Testis (tissue), 2 donors: ENCODE results near the gene MIER2.

ENCODE experiments used
- POLR2A ChIP-seq: fragments of 450-650 bp; IDR thresholded peaks from one replicate; pipeline ENCODE4 v1.6.1; 2017; ENCODE audit warnings: antibody characterized with exemption, mild to moderate bottlenecking, moderate library complexity
- TF ChIP-seq, protein P1 (sequence below), 3 experiments: fragments of 450-650 bp in 2 of 3; fragments of 200-600 bp in 1 of 3; sonication (generic) in 1 of 3; IDR thresholded peaks; one replicate each; pipeline ENCODE4 v1.5.1; 2016 to 2019; ENCODE audit warnings: antibody characterized with exemption in 3 of 3, mild to moderate bottlenecking in 2 of 3, moderate library complexity in 1 of 3

DNA sequence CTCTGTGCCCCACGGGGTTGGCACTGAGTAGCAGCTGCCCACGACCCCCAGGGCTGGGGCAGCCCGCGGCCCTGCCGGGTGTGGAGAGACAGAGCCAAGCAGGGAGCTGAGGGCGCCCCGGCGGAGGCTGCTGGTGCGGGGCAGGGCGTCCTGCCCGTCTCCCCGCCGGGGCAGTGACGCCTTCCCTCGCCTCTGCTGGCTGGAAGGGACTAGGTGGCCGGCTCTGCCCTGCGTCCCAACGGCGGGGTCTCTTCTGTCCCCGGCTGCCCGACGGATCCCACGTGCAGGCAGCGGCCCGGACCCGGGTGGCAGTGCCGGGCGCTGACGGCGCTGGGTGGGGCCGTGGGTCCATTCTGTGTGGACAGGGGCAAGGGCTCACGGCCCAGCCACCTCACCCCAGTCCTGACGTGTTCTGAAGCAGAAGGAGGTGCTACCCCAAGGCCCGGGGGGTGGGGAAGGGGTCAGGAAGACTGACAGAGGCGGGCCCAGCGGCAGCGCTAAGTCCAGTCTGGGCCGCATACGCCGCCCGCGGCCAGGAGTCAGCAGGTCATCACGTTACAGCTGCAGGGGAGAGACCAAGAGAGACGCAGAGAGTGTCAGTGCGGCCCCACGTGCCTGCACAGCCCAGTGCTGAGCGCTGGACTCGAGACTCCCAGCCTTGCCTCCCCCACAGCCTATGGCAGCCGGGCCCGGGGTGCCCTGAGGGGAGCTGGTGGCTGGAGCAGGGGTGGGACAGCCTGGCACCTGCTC lies 38.3 kb downstream of the MIER2 start:
- TF ChIP-seq, protein P1, sequence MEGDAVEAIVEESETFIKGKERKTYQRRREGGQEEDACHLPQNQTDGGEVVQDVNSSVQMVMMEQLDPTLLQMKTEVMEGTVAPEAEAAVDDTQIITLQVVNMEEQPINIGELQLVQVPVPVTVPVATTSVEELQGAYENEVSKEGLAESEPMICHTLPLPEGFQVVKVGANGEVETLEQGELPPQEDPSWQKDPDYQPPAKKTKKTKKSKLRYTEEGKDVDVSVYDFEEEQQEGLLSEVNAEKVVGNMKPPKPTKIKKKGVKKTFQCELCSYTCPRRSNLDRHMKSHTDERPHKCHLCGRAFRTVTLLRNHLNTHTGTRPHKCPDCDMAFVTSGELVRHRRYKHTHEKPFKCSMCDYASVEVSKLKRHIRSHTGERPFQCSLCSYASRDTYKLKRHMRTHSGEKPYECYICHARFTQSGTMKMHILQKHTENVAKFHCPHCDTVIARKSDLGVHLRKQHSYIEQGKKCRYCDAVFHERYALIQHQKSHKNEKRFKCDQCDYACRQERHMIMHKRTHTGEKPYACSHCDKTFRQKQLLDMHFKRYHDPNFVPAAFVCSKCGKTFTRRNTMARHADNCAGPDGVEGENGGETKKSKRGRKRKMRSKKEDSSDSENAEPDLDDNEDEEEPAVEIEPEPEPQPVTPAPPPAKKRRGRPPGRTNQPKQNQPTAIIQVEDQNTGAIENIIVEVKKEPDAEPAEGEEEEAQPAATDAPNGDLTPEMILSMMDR (IDR thresholded peaks at IDR 0.05): no peak
- no peak for TF ChIP-seq POLR2A
